CD4-positive, alpha-beta memory T cell (primary cell): Measurements from ENCODE around the gene POPDC3. TPM values are rescaled to one million over a fixed set of nuclear protein-coding genes. Genes with fewer than 3 reads are reported as not detected.
"Not testable (repeated sequence)": the region's sequence is repeated elsewhere in the genome, so short reads cannot be mapped to it uniquely, and the experiment has no call there.

Source experiments
- CTCF ChIA-PET: fragments of 350-600 bp; sonication (Branson Sonifier 250); formaldehyde crosslinking; loops from one replicate; lab custom pipeline; 2021; ENCODE audit warnings: inconsistent platforms; ENCODE audit not compliant: partially characterized antibody; lab: Charles Lee
- POLR2A ChIA-PET: fragments of 350-600 bp; sonication (Branson Sonifier 250); formaldehyde crosslinking; loops from one replicate; lab custom pipeline; 2021; ENCODE audit not compliant: partially characterized antibody; lab: Charles Lee
- DNase-seq, 5 donors: peaks; one replicate each; pipeline versions ENCODE4 v3.0.0 to v3.0.0-alpha.2; 2020 to 2022; ENCODE audit warnings: mixed read lengths in 1 of 5
- H3K27ac ChIP-seq: one replicate; pipeline ENCODE4 v1.7.0; 2013; ENCODE audit warnings: low read depth, low read length
- H3K27me3 ChIP-seq: 2 replicates; pipeline ENCODE4 v1.7.0; 2013; ENCODE audit warnings: mild to moderate bottlenecking, low read length, moderate library complexity; ENCODE audit not compliant: insufficient read depth
- H3K36me3 ChIP-seq: 2 replicates; pipeline ENCODE4 v1.7.0; 2013; ENCODE audit warnings: mild to moderate bottlenecking, low read length, moderate library complexity; ENCODE audit not compliant: insufficient read depth
- H3K4me1 ChIP-seq: 2 replicates; pipeline ENCODE4 v1.7.0; 2013; ENCODE audit warnings: mild to moderate bottlenecking, low read length, moderate library complexity; ENCODE audit not compliant: insufficient read depth
- H3K4me3 ChIP-seq, 2 donors: one replicate each; pipeline ENCODE4 v1.7.0; 2013; ENCODE audit warnings: low read length in 2 of 2, mild to moderate bottlenecking in 1 of 2
- H3K9me3 ChIP-seq, 2 donors: one replicate each; pipeline ENCODE4 v1.7.0; 2013; ENCODE audit warnings: low read length in 2 of 2, control low read depth in 1 of 2; ENCODE audit not compliant: control insufficient read depth in 1 of 2
- H3K27ac Mint-ChIP-seq, 7 donors: one replicate each; pipeline ENCODE4 v1.8.0; 2020 to 2021; ENCODE audit warnings: mixed read lengths in 7 of 7, mild to moderate bottlenecking in 6 of 7, inconsistent platforms in 3 of 7, moderate library complexity in 3 of 7
- H3K27me3 Mint-ChIP-seq, 2 donors: one replicate each; pipeline ENCODE4 v1.8.0; 2020 to 2021; ENCODE audit warnings: mixed read lengths in 2 of 2
- H3K36me3 Mint-ChIP-seq, 2 donors: one replicate each; pipeline ENCODE4 v1.8.0; 2020 to 2021; ENCODE audit warnings: mixed read lengths in 2 of 2, inconsistent platforms in 1 of 2, mild to moderate bottlenecking in 1 of 2
- H3K4me1 Mint-ChIP-seq, 4 donors: one replicate each; pipeline ENCODE4 v1.8.0; 2020 to 2021; ENCODE audit warnings: mixed read lengths in 4 of 4, mild to moderate bottlenecking in 1 of 4
- H3K4me3 Mint-ChIP-seq, 8 donors: one replicate each; pipeline ENCODE4 v1.8.0; 2020 to 2021; ENCODE audit warnings: mixed read lengths in 8 of 8, mild to moderate bottlenecking in 7 of 8, moderate library complexity in 6 of 8, inconsistent platforms in 3 of 8
- H3K9me3 Mint-ChIP-seq, 8 donors: one replicate each; pipeline ENCODE4 v1.8.0; 2020 to 2021; ENCODE audit warnings: mixed read lengths in 8 of 8, mild to moderate bottlenecking in 5 of 8, inconsistent platforms in 3 of 8, moderate library complexity in 1 of 8
- intact Hi-C: fragments of 100-400 bp; cut with micrococcal nuclease; formaldehyde crosslinking; loops from one replicate; pipeline ENCODE4 v1.15.1; 2023
- polyA plus RNA-seq, 2 donors: library from polyadenylated mRNA; unstranded; fragments of 300-500 nt; fragmentation: Illumina TruSeq; gene quantifications; one replicate each; pipeline ENCODE4 v1.2.3, GENCODE V29; 2021
- total RNA-seq, 2 experiments: library from RNA; stranded (reverse); gene quantifications; one replicate each; pipeline ENCODE4 v1.2.3, GENCODE V29; 2021

POPDC3 gene
- total RNA-seq (not detected), polyA plus RNA-seq (not detected)

GRCh38 chr6:105179244-105180065 lies at the start of gene POPDC3:
POPDC3 (minus strand) TSS chr6:105180014; CDS start chr6:105161909, 18,105 bp downstream.
- no peaks in the 10 kb centered on the region for H3K36me3 Mint-ChIP-seq
- Histone ChIP-seq H3K4me3 (no peak within 1 kb of the TSS), H3K9me3 (no peaks in the 10 kb centered on the region), H3K4me1 (no peaks in the 10 kb centered on the region), H3K27ac (no peak within 1 kb of the TSS), H3K27me3 (peaks cover 7% of the 10 kb centered on the region), H3K36me3 (no peaks in the 10 kb centered on the region)
- ChIA-PET POLR2A (no interaction called here), CTCF (no interaction called here)
- peak within 1 kb of the TSS in 5 of 8 donors; percentile 10 to 61 (median 46) for H3K4me3 Mint-ChIP-seq
- peak in 1 of 5 donors; percentile 3 for DNase-seq
- intact Hi-C loops = no loop called here
- no peak within 1 kb of the TSS for H3K27ac Mint-ChIP-seq
- peaks cover 30 to 37% of the 10 kb centered on the region in 2 donors for H3K27me3 Mint-ChIP-seq
- H3K4me1 Mint-ChIP-seq = peaks cover 2 to 8% (median 4%) of the 10 kb centered on the region in 4 donors
- peaks cover 0 to 2% (median 0%) of the 10 kb centered on the region in 8 donors for H3K9me3 Mint-ChIP-seq

GRCh38 chr6:105227295-105227767 lies 47.5 kb upstream of the POPDC3 start:
- Mint-ChIP-seq H3K36me3 (no peaks in the 10 kb centered on the region), H3K4me3 (no peak overlapping the region), H3K27ac (no peak overlapping the region), H3K9me3 (peaks cover 0 to 4% (median 1%) of the 10 kb centered on the region in 8 donors), H3K4me1 (no peaks in the 10 kb centered on the region), H3K27me3 (peaks cover 6 to 13% of the 10 kb centered on the region in 2 donors)
- Histone ChIP-seq H3K27ac (no peak overlapping the region), H3K4me1 (no peaks in the 10 kb centered on the region), H3K27me3 (no peaks in the 10 kb centered on the region), H3K4me3 (no peak overlapping the region), H3K36me3 (no peaks in the 10 kb centered on the region), H3K9me3 (no peaks in the 10 kb centered on the region)
- intact Hi-C loops = no loop called here
- ChIA-PET POLR2A (no interaction called here), CTCF (no interaction called here)
- no peak for DNase-seq

- Histone ChIP-seq H3K9me3 (no peaks in the 10 kb centered on the region), H3K4me1 (no peaks in the 10 kb centered on the region), H3K27ac (no peak overlapping the region), H3K4me3 (no peak overlapping the region), H3K27me3 (no peaks in the 10 kb centered on the region), H3K36me3 (no peaks in the 10 kb centered on the region)
- intact Hi-C loops = no loop called here
- Mint-ChIP-seq H3K9me3 (peaks cover 0 to 4% (median under 1%) of the 10 kb centered on the region in 8 donors), H3K27ac (no peak overlapping the region), H3K4me3 (no peak overlapping the region), H3K36me3 (no peaks in the 10 kb centered on the region), H3K4me1 (no peaks in the 10 kb centered on the region), H3K27me3 (peaks cover 5 to 10% of the 10 kb centered on the region in 2 donors)
- CTCF ChIA-PET = no interaction called here
- no peak for DNase-seq
- POLR2A ChIA-PET = no interaction called here
Observed at GRCh38 chr6:105226598-105227294, 46.9 kb upstream of the POPDC3 start.

- H3K27me3 ChIP-seq = no peaks in the 10 kb centered on the region
- ChIA-PET POLR2A (no interaction called here), CTCF (no interaction called here)
- no peak overlapping the region for H3K27ac ChIP-seq
- H3K27ac Mint-ChIP-seq = no peak overlapping the region
- intact Hi-C loops = no loop called here
- no peaks in the 10 kb centered on the region for H3K36me3 Mint-ChIP-seq
- no peaks in the 10 kb centered on the region for H3K4me1 ChIP-seq
- H3K9me3 Mint-ChIP-seq = peaks cover 0 to 1% (median 0%) of the 10 kb centered on the region in 8 donors
- no peak overlapping the region for H3K4me3 ChIP-seq
- peaks cover 2 to 4% of the 10 kb centered on the region in 2 donors for H3K27me3 Mint-ChIP-seq
- DNase-seq = no peak
- H3K4me1 Mint-ChIP-seq = no peaks in the 10 kb centered on the region
- H3K9me3 ChIP-seq = no peaks in the 10 kb centered on the region
- no peak overlapping the region for H3K4me3 Mint-ChIP-seq
- no peaks in the 10 kb centered on the region for H3K36me3 ChIP-seq
Observed at GRCh38 chr6:105223242-105223641, 43.4 kb upstream of the POPDC3 start.

GRCh38 chr6:105221219-105221618 lies 41.4 kb upstream of the POPDC3 start:
- H3K27me3 Mint-ChIP-seq, H3K4me3 Mint-ChIP-seq, H3K27me3 ChIP-seq, H3K27ac ChIP-seq, POLR2A ChIA-PET, H3K9me3 Mint-ChIP-seq, H3K4me1 ChIP-seq, H3K27ac Mint-ChIP-seq, H3K9me3 ChIP-seq, H3K4me3 ChIP-seq, H3K36me3 ChIP-seq, DNase-seq, H3K4me1 Mint-ChIP-seq, intact Hi-C loops, H3K36me3 Mint-ChIP-seq: not testable (repeated sequence)
- CTCF ChIA-PET = interaction anchor here (0.6 kb wide), 1 partner anchor 255 kb away, joined by 3 read pairs; no protein-coding TSS in a partner anchor

GRCh38 chr6:105220186-105220585 lies 40.4 kb upstream of the POPDC3 start:
- Mint-ChIP-seq H3K4me3 (no peak overlapping the region), H3K36me3 (no peaks in the 10 kb centered on the region), H3K9me3 (peaks cover 0 to 1% (median 0%) of the 10 kb centered on the region in 8 donors), H3K27me3 (peaks cover 2 to 6% of the 10 kb centered on the region in 2 donors), H3K27ac (no peak overlapping the region), H3K4me1 (no peaks in the 10 kb centered on the region)
- ChIA-PET CTCF (no interaction called here), POLR2A (no interaction called here)
- DNase-seq = no peak
- H3K4me3 ChIP-seq = no peak overlapping the region
- no peak overlapping the region for H3K27ac ChIP-seq
- intact Hi-C loops = no loop called here
- H3K4me1 ChIP-seq = no peaks in the 10 kb centered on the region
- H3K27me3 ChIP-seq = no peaks in the 10 kb centered on the region
- no peaks in the 10 kb centered on the region for H3K9me3 ChIP-seq
- H3K36me3 ChIP-seq = no peaks in the 10 kb centered on the region

GRCh38 chr6:105219218-105219617 lies 39.4 kb upstream of the POPDC3 start:
- H3K27ac ChIP-seq, H3K36me3 ChIP-seq, H3K36me3 Mint-ChIP-seq, H3K4me1 ChIP-seq, H3K4me3 Mint-ChIP-seq, CTCF ChIA-PET, H3K4me1 Mint-ChIP-seq, H3K27me3 Mint-ChIP-seq, H3K27ac Mint-ChIP-seq, intact Hi-C loops, POLR2A ChIA-PET, H3K4me3 ChIP-seq, H3K9me3 ChIP-seq, H3K27me3 ChIP-seq, DNase-seq, H3K9me3 Mint-ChIP-seq: not testable (repeated sequence)
